K562 (cell line): ENCODE results near the gene TUBA1B. TPM values are rescaled to one million over a fixed set of nuclear protein-coding genes. Genes with fewer than 3 reads are reported as not detected.
A peak's percentile ranks its signal among the peaks of the same experiment; 100 is the strongest.

Experiments used
- CSDE1 ChIP-seq, 2 experiments: fragments of 450-650 bp; IDR thresholded peaks; 2 replicates each; pipeline ENCODE4 v1.6.1; 2016; ENCODE audit warnings: mild to moderate bottlenecking in 1 of 2
- CXXC5 ChIP-seq: fragments of 250-450 bp; sonication (Bioruptor Pico); IDR thresholded peaks from 2 replicates; pipeline ENCODE4 v1.8.0; 2022; ENCODE audit warnings: inconsistent platforms, mild to moderate bottlenecking, moderate library complexity
- DMBX1 ChIP-seq: fragments of 250-450 bp; sonication (Bioruptor Pico); IDR thresholded peaks from 2 replicates; pipeline ENCODE4 v1.8.0; 2022; ENCODE audit warnings: inconsistent platforms, mild to moderate bottlenecking, moderate library complexity, borderline replicate concordance
- DNMT1 ChIP-seq: fragments of 450-650 bp; IDR thresholded peaks from 2 replicates; pipeline ENCODE4 v1.6.1; 2016; ENCODE audit warnings: antibody characterized with exemption, mild to moderate bottlenecking
- EHMT2 ChIP-seq: fragments of 450-650 bp; IDR thresholded peaks from 2 replicates; pipeline ENCODE4 v1.6.1; 2018; ENCODE audit warnings: antibody characterized with exemption
- FOXK2 ChIP-seq, 2 experiments: fragments of 450-650 bp; IDR thresholded peaks in 1 of 2; conservative IDR thresholded peaks in 1 of 2; 2 replicates each; pipeline ENCODE4 v1.6.1; 2016; ENCODE audit warnings: low read depth in 2 of 2, mild to moderate bottlenecking in 1 of 2
- HDAC2 ChIP-seq: fragments of 450-650 bp; IDR thresholded peaks from 2 replicates; pipeline ENCODE4 v1.6.1; 2016; ENCODE audit warnings: mild to moderate bottlenecking
- HDAC3 ChIP-seq: fragments of 450-650 bp; IDR thresholded peaks from 2 replicates; pipeline ENCODE4 v1.6.1; 2018; ENCODE audit warnings: borderline replicate concordance, mild to moderate bottlenecking, moderate library complexity; ENCODE audit not compliant: partially characterized antibody
- KLF1 ChIP-seq: fragments of 450-650 bp; IDR thresholded peaks from 2 replicates; pipeline ENCODE4 v1.6.1; 2016; ENCODE audit warnings: missing genetic modification characterization, missing compliant biosample characterization
- MAFK ChIP-seq: IDR thresholded peaks from 2 replicates; pipeline ENCODE4 v1.6.1; 2011; ENCODE audit warnings: low read length, improper control_type of control experiment
- NFE2L1 ChIP-seq: fragments of 450-650 bp; IDR thresholded peaks from 2 replicates; pipeline ENCODE4 v1.6.1; 2016; ENCODE audit warnings: missing genetic modification characterization, low read depth, mild to moderate bottlenecking, missing compliant biosample characterization, moderate library complexity, borderline replicate concordance
- PPARD ChIP-seq: fragments of 250-450 bp; sonication (Bioruptor Pico); IDR thresholded peaks from 2 replicates; pipeline ENCODE4 v1.8.0; 2022; ENCODE audit warnings: inconsistent platforms, mild to moderate bottlenecking, moderate library complexity
- TBP ChIP-seq: optimal IDR thresholded peaks from 2 replicates; pipeline ENCODE3; 2011; ENCODE audit warnings: low read depth, low read length, improper control_type of control experiment
- XRCC4 ChIP-seq: IDR thresholded peaks from one replicate; pipeline ENCODE4 v1.6.1; 2011; ENCODE audit not compliant: insufficient read depth, insufficient read length; ENCODE audit errors: extremely low read depth
- ZNF121 ChIP-seq: sonication (generic); formaldehyde crosslinking; conservative IDR thresholded peaks from 2 replicates; pipeline ENCODE4 v1.8.0; 2022; ENCODE audit warnings: missing genetic modification reagents
- ZNF175 ChIP-seq: fragments of 200-800 bp; sonication (Bioruptor generic); IDR thresholded peaks from 2 replicates; pipeline ENCODE4 v1.6.1; 2016; ENCODE audit warnings: low read depth, mild to moderate bottlenecking, missing genetic modification characterization, missing compliant biosample characterization
- ZNF217 ChIP-seq: sonication (generic); formaldehyde crosslinking; IDR thresholded peaks from 2 replicates; pipeline ENCODE4 v1.8.0; 2022; ENCODE audit warnings: mild to moderate bottlenecking, missing genetic modification reagents
- ZNF274 ChIP-seq: IDR thresholded peaks from 2 replicates; pipeline ENCODE4 v1.6.1; 2011; ENCODE audit warnings: low read depth, mild to moderate bottlenecking, low read length, moderate library complexity, borderline replicate concordance
- ZNF436 ChIP-seq: fragments of 250-450, 450-650 bp; sonication (Bioruptor Pico); formaldehyde crosslinking; IDR thresholded peaks from 2 replicates; pipeline ENCODE4 v1.7.0; 2020; ENCODE audit warnings: mild to moderate bottlenecking
- ZNF444 ChIP-seq: fragments of 250-450 bp; sonication (Bioruptor Pico); IDR thresholded peaks from 2 replicates; pipeline ENCODE4 v1.4.0; 2020; ENCODE audit warnings: mild to moderate bottlenecking, moderate library complexity
- ZNF695 ChIP-seq: fragments of 450-650 bp; formaldehyde crosslinking; IDR thresholded peaks from 2 replicates; pipeline ENCODE4 v1.4.0; 2020; ENCODE audit warnings: mild to moderate bottlenecking, moderate library complexity
- ZNF707 ChIP-seq: fragments of 250-450 bp; sonication (Bioruptor Pico); conservative IDR thresholded peaks from 2 replicates; pipeline ENCODE4 v1.8.0; 2022; ENCODE audit warnings: inconsistent platforms, mild to moderate bottlenecking, moderate library complexity
- ZNF785 ChIP-seq: fragments of 250-450 bp; sonication (Bioruptor Pico); IDR thresholded peaks from 2 replicates; pipeline ENCODE4 v1.4.0; 2020; ENCODE audit warnings: mild to moderate bottlenecking
- polyA plus RNA-seq, 8 experiments: library from polyadenylated mRNA; depleted of rRNA in 4 of 8; stranded (reverse) in 5 of 8; unstranded in 3 of 8; fragments of >200 nt; fragmentation: Nextera tagmentation in 2 of 8; fragmentation: Illumina TruSeq in 1 of 8; extraction: Ambion mirVana in 2 of 8; extraction: Trizol in 1 of 8; gene quantifications; 2 replicates each; pipeline versions ENCODE4 v1.2.1 to v1.2.3, GENCODE V29; 2011 to 2014; ENCODE audit warnings: inconsistent platforms in 1 of 8, missing spikeins in 1 of 8
- total RNA-seq, 7 experiments: library from RNA; depleted of rRNA in 6 of 7; stranded (reverse); fragments of >200 nt in 6 of 7; fragmentation: Illumina TruSeq in 2 of 7; extraction: Trizol in 2 of 7; gene quantifications; 2 replicates each; pipeline versions ENCODE4 v1.2.1 to v1.2.3, GENCODE V29; 2011 to 2021; ENCODE audit warnings: low replicate concordance in 1 of 7
- TF ChIP-seq, protein P1 (sequence below): fragments of 200-400 bp; formaldehyde crosslinking; IDR thresholded peaks from 2 replicates; pipeline ENCODE4 v1.6.1; 2017; ENCODE audit warnings: mild to moderate bottlenecking, low read depth, low read length, moderate library complexity
- TF ChIP-seq, protein P2 (sequence below): fragments of 450-650 bp; IDR thresholded peaks from 2 replicates; pipeline ENCODE4 v1.6.1; 2017; ENCODE audit warnings: antibody characterized with exemption, mild to moderate bottlenecking

The TUBA1B gene
- total and polyA plus RNA-seq, 9 of the 15 experiments (the other 6 are each of a cell fraction or from before 2014, with no cell fraction given): 2,189 to 4,624 (median 2,628) TPM

DNA sequence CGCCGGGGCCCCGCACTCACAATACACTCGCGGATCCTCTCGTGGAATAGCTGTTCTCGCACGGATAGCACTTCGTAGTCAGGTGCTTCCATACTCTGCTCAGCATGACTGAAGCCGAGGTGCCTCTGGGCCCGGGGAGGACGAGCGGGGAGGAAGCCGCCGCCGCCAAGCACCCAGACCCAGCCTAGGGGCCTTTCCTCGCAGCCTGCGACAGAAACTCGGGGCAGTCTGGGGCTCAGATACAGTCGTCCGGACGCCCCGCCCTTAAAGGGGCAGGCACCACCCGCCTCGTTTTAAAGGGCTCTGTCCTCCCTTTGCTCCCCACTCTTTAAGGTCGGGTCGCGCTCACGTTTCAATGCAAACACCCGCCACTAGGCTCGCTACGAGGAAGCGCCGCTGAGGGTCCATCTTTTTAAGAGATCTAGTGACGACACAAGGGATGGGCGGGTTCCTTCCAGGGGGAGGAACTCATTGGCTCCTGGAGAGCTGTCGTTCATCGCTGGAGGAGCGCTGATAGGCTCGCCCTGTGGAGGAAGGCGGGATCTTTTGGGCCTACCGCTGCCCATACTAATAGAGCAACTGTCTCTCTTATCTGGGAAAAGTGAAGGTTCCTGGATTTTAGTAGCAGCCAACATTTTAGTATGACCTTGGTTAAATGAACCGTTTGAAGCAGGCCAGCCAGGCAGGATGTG is 20.6 kb downstream of the TUBA1B start, which contains the start of gene LMBR1L (continued):
- no peak for TF ChIP-seq ZNF274
- 0 out of 2 replicates have a peak, but pooled peaks have one; percentile 36 for TF ChIP-seq KLF1 (tag)
- no peak for TF ChIP-seq MAFK
- TF ChIP-seq ZNF785 (CRISPR knock-in tag): no peak
- no peak for TF ChIP-seq ZNF175 (CRISPR knock-in tag)
- TF ChIP-seq ZNF444 (CRISPR knock-in tag): no peak
- no peak for TF ChIP-seq DNMT1
- no peak for TF ChIP-seq HDAC3
- TF ChIP-seq, protein P1, sequence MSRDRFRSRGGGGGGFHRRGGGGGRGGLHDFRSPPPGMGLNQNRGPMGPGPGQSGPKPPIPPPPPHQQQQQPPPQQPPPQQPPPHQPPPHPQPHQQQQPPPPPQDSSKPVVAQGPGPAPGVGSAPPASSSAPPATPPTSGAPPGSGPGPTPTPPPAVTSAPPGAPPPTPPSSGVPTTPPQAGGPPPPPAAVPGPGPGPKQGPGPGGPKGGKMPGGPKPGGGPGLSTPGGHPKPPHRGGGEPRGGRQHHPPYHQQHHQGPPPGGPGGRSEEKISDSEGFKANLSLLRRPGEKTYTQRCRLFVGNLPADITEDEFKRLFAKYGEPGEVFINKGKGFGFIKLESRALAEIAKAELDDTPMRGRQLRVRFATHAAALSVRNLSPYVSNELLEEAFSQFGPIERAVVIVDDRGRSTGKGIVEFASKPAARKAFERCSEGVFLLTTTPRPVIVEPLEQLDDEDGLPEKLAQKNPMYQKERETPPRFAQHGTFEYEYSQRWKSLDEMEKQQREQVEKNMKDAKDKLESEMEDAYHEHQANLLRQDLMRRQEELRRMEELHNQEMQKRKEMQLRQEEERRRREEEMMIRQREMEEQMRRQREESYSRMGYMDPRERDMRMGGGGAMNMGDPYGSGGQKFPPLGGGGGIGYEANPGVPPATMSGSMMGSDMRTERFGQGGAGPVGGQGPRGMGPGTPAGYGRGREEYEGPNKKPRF: no peak
- TF ChIP-seq, protein P2, sequence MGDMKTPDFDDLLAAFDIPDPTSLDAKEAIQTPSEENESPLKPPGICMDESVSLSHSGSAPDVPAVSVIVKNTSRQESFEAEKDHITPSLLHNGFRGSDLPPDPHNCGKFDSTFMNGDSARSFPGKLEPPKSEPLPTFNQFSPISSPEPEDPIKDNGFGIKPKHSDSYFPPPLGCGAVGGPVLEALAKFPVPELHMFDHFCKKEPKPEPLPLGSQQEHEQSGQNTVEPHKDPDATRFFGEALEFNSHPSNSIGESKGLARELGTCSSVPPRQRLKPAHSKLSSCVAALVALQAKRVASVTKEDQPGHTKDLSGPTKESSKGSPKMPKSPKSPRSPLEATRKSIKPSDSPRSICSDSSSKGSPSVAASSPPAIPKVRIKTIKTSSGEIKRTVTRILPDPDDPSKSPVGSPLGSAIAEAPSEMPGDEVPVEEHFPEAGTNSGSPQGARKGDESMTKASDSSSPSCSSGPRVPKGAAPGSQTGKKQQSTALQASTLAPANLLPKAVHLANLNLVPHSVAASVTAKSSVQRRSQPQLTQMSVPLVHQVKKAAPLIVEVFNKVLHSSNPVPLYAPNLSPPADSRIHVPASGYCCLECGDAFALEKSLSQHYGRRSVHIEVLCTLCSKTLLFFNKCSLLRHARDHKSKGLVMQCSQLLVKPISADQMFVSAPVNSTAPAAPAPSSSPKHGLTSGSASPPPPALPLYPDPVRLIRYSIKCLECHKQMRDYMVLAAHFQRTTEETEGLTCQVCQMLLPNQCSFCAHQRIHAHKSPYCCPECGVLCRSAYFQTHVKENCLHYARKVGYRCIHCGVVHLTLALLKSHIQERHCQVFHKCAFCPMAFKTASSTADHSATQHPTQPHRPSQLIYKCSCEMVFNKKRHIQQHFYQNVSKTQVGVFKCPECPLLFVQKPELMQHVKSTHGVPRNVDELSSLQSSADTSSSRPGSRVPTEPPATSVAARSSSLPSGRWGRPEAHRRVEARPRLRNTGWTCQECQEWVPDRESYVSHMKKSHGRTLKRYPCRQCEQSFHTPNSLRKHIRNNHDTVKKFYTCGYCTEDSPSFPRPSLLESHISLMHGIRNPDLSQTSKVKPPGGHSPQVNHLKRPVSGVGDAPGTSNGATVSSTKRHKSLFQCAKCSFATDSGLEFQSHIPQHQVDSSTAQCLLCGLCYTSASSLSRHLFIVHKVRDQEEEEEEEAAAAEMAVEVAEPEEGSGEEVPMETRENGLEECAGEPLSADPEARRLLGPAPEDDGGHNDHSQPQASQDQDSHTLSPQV: no peak
- TF ChIP-seq XRCC4: no peak
- peak; percentile 78 for TF ChIP-seq TBP
- TF ChIP-seq ZNF695 (CRISPR knock-in tag): no peak
- no peak for TF ChIP-seq ZNF217 (CRISPR knock-in tag)
- TF ChIP-seq CXXC5: peak; percentile 68
- no peak for TF ChIP-seq PPARD (CRISPR knock-in tag)
- TF ChIP-seq ZNF436 (CRISPR knock-in tag): no peak
- TF ChIP-seq EHMT2: no peak
- no peak for TF ChIP-seq CSDE1 (IDR thresholded peaks at IDR 0.05)
- no peak for TF ChIP-seq NFE2L1 (tag)
- no peak for TF ChIP-seq ZNF707
- TF ChIP-seq DMBX1 (CRISPR knock-in tag): no peak
- TF ChIP-seq HDAC2: no peak; the same call in 1 of the 2 replicates
- TF ChIP-seq ZNF121 (CRISPR knock-in tag): no peak
- peak; percentile 30 to 45; a peak in 1 of 4 replicates for TF ChIP-seq FOXK2 (conservative IDR thresholded peaks at IDR 0.05 in 1 of 2, IDR thresholded peaks at IDR 0.05 in 1 of 2; ENCODE audit: low read depth in 2 of 2)
